GM19035 (cell line): ENCODE measurements around the gene STAT1.

ENCODE experiments used
- ATAC-seq: cut with Tn5 transposase; IDR thresholded peaks from one replicate; pipeline ENCODE4 v1.9.1; 2021; ENCODE audit not compliant: unreplicated experiment

Gene STAT1

GRCh38 chr2:191013932-191014652 lies at the start of gene STAT1:
TSS of gene STAT1 (minus strand) at chr2:191014171. CDS start at chr2:191010003, 4,168 bp downstream.
- ATAC-seq = peak; percentile 83

- no peak for ATAC-seq
These were observed 49.6 kb upstream of the STAT1 start for GRCh38 chr2:191063584-191063983.

GRCh38 chr2:191061381-191061980 lies 47.5 kb upstream of the STAT1 start:
- ATAC-seq = no peak

GRCh38 chr2:191059308-191059707 lies 45.3 kb upstream of the STAT1 start:
- ATAC-seq = no peak

GRCh38 chr2:191056228-191056627 lies 42.3 kb upstream of the STAT1 start:
- no peak for ATAC-seq

- ATAC-seq = no peak
These were observed 39.3 kb upstream of the STAT1 start for GRCh38 chr2:191053256-191053655.

- ATAC-seq = peak; percentile 57
These were observed 38.1 kb upstream of the STAT1 start for GRCh38 chr2:191051825-191052778.

GRCh38 chr2:191051177-191051576 lies 37.2 kb upstream of the STAT1 start:
- ATAC-seq = no peak

- ATAC-seq = no peak
These were observed 36.6 kb upstream of the STAT1 start for GRCh38 chr2:191050640-191050987.

GRCh38 chr2:191049728-191050639 lies 36.0 kb upstream of the STAT1 start:
- peak; percentile 47 for ATAC-seq

- ATAC-seq = no peak
These were observed 34.1 kb upstream of the STAT1 start for GRCh38 chr2:191048073-191048472.

GRCh38 chr2:191045141-191045540 lies 31.2 kb upstream of the STAT1 start:
- no peak for ATAC-seq

- no peak for ATAC-seq
These were observed 29.5 kb upstream of the STAT1 start for GRCh38 chr2:191043438-191043837.

GRCh38 chr2:191041418-191042161 lies 27.6 kb upstream of the STAT1 start:
- ATAC-seq = no peak

- no peak for ATAC-seq
These were observed 25.6 kb upstream of the STAT1 start for GRCh38 chr2:191039616-191040015.

- no peak for ATAC-seq
These were observed 24.8 kb upstream of the STAT1 start for GRCh38 chr2:191038741-191039140.

GRCh38 chr2:191038241-191038725 lies 24.3 kb upstream of the STAT1 start:
- peak; percentile 77 for ATAC-seq

- ATAC-seq = no peak
These were observed 23.4 kb upstream of the STAT1 start for GRCh38 chr2:191037351-191037750.

GRCh38 chr2:191036363-191036762 lies 22.4 kb upstream of the STAT1 start:
- no peak for ATAC-seq
